Stomach (tissue), 9 donors: Measurements from ENCODE around the gene SMIM21. TPM values are rescaled to one million over a fixed set of nuclear protein-coding genes. Genes with fewer than 3 reads are reported as not detected.

Source experiments
- DNase-seq, 2 donors: peaks; one replicate each; pipeline versions ENCODE4 v3.0.0 to v3.0.0-alpha.2; 2013 to 2019
- H3K27ac ChIP-seq, 5 donors: fragments of 200-600 bp in 4 of 5; sonication (generic) in 4 of 5; one replicate each; pipeline ENCODE4 v1.5.1; 2013 to 2019; ENCODE audit warnings: mild to moderate bottlenecking in 1 of 5, moderate library complexity in 1 of 5
- H3K27me3 ChIP-seq, 3 donors: fragments of 200-600 bp; sonication (generic); one replicate each; pipeline ENCODE4 v1.5.1; 2017 to 2019; ENCODE audit warnings: mixed run types in 1 of 3
- H3K36me3 ChIP-seq, 4 donors: fragments of 200-600 bp; sonication (generic); 1 replicate in 3 of 4; 2 replicates in 1 of 4; pipeline ENCODE4 v1.5.1; 2016 to 2019
- H3K4me1 ChIP-seq, 4 donors: fragments of 200-600 bp; sonication (generic); one replicate each; pipeline ENCODE4 v1.5.1; 2016 to 2019
- H3K4me3 ChIP-seq, 4 donors: fragments of 200-600 bp; sonication (generic) in 3 of 4; one replicate each; pipeline ENCODE4 v1.5.1; 2016 to 2019; ENCODE audit warnings: mild to moderate bottlenecking in 1 of 4
- H3K9me3 ChIP-seq, 4 donors: fragments of 200-600 bp; sonication (generic); one replicate each; pipeline ENCODE4 v1.5.1; 2016 to 2019
- CTCF ChIP-seq, 7 experiments: fragments of 450-650 bp in 4 of 7; fragments of 200-600 bp in 3 of 7; sonication (generic) in 3 of 7; IDR thresholded peaks; one replicate each; pipeline ENCODE4 v1.5.1; 2016 to 2019; ENCODE audit warnings: antibody characterized with exemption in 7 of 7, control low read depth in 2 of 7, mild to moderate bottlenecking in 1 of 7
- EP300 ChIP-seq: sonication (generic); formaldehyde crosslinking; IDR thresholded peaks from one replicate; pipeline ENCODE4 v1.6.1; 2017; ENCODE audit warnings: antibody characterized with exemption
- POLR2A ChIP-seq, 4 donors: fragments of 450-650 bp; IDR thresholded peaks; one replicate each; pipeline ENCODE4 v1.6.1; 2016; ENCODE audit warnings: antibody characterized with exemption in 4 of 4, control low read depth in 2 of 4, mild to moderate bottlenecking in 1 of 4, moderate library complexity in 1 of 4
- POLR2AphosphoS5 ChIP-seq, 3 donors: sonication (generic); formaldehyde crosslinking; IDR thresholded peaks; one replicate each; pipeline ENCODE4 v1.6.1; 2016; ENCODE audit warnings: antibody characterized with exemption in 3 of 3
- WGBS, 5 donors: extraction: QIAGEN DNeasy Blood & Tissue Kit in 3 of 5; methylation state at CpG; one replicate each; pipeline versions ENCODE4 v1.1.5 to v1.1.7; 2013 to 2018; 5-methylcytosine and 5-hydroxymethylcytosine counted together
- intact Hi-C: fragments of 100-400 bp; cut with DNase I; formaldehyde crosslinking; loops from one replicate; pipeline ENCODE4 v1.15.1; 2023; ENCODE audit warnings: low total_unique reads
- polyA plus RNA-seq, 3 donors: library from polyadenylated mRNA; stranded (reverse); fragments of 200-250 nt; gene quantifications; one replicate each; pipeline ENCODE4 v1.2.3, GENCODE V29; 2013
- total RNA-seq, 5 donors: library from RNA; depleted of rRNA; stranded (reverse); fragments of >200 nt; gene quantifications; one replicate each; pipeline versions ENCODE4 v1.1.0 to v1.2.3, GENCODE V29; 2014 to 2016
- donor health status: healthy with polysubstance abuse.
- donor health status: Bipolar disorder and iron deficiency.
- donor health status: healthy.

The SMIM21 gene
- total and polyA plus RNA-seq, 8 donors = not detected

DNA sequence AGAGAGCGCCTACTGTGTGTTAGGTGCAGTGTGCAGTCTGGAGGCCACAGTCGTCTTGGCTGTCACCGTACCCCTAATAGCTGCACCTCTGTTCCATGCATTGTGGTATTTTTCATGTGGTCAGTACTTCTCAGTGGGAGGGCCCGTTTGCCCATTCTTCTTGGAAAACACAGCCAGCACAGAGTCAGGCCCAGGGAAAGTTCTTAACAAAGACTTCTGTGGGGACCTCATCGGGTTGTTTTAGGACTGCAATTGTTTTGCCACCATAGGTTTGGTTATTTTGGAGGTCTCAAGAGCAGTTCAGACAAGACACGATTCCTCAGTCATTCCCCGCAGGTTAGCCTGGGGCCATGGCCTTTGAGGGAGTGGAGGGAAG, 62.3 kb downstream of the SMIM21 start:
- H3K36me3 ChIP-seq = no peaks in the 10 kb centered on the region
- no peaks in the 10 kb centered on the region for H3K9me3 ChIP-seq
- intact Hi-C loops = no loop called here
- no peak for TF ChIP-seq CTCF (IDR thresholded peaks at IDR 0.05)
- no peak for TF ChIP-seq POLR2AphosphoS5 (IDR thresholded peaks at IDR 0.05)
- no peak for TF ChIP-seq POLR2A (IDR thresholded peaks at IDR 0.05)
- TF ChIP-seq EP300 = no peak
- DNase-seq = no peak
- H3K4me3 ChIP-seq = no peak overlapping the region
- 77 to 89% (median 82%) methylated on average over 7 of the region's 7 CpGs for WGBS, 5 donors
- H3K27me3 ChIP-seq = peaks cover 0 to 8% (median 3%) of the 10 kb centered on the region in 3 donors
- peaks cover 0 to 4% (median 0%) of the 10 kb centered on the region in 4 donors for H3K4me1 ChIP-seq
- H3K27ac ChIP-seq = no peak overlapping the region

DNA sequence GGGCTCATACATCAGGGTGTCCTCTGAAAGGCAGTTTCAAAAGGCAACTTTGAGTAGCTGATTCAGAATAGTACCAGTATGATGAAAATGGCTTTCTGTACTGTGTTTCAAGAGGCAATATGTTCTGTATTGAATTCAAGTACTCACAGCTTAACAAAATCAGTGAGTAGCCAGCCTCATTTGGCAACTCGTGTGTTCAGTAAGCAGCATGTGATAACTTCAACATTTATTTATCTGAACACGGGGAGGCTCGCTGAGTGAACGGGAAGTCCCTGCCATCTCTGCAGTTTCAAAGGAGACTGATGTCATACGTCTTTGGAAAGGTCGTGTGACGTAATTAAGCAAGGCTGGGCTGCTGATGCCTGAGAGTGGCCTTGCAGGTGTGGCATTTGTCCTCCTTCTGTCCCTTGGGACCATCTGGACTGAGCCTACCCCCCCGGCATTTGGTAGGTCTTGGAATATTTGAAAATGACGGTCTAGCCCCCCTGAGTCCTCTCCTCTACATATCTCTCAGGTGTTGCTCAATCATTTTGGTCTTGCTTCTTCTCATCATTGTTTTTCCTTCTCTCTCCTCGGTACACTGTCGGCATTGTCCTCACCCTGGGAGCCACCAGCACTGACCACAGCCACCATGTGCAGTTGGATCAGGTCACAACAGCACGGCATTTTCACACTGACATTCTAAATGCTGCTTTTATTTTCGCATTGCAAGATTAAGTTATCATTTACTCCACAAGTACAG, 62.8 kb downstream of the SMIM21 start:
- peaks cover 0 to 8% (median 3%) of the 10 kb centered on the region in 3 donors for H3K27me3 ChIP-seq
- H3K27ac ChIP-seq = no peak overlapping the region
- intact Hi-C loops = no loop called here
- H3K4me3 ChIP-seq = no peak overlapping the region
- WGBS, 5 donors = 63 to 71% (median 65%) methylated on average over 13 of the region's 13 CpGs
- H3K36me3 ChIP-seq = no peaks in the 10 kb centered on the region
- peaks cover 0 to 4% (median 0%) of the 10 kb centered on the region in 4 donors for H3K4me1 ChIP-seq
- peak in 1 of 2 donors; percentile 46 for DNase-seq
- H3K9me3 ChIP-seq = no peaks in the 10 kb centered on the region
- TF ChIP-seq EP300 (no peak), POLR2AphosphoS5 (IDR thresholded peaks at IDR 0.05) (no peak), CTCF (IDR thresholded peaks at IDR 0.05) (no peak), POLR2A (IDR thresholded peaks at IDR 0.05) (no peak)

DNA sequence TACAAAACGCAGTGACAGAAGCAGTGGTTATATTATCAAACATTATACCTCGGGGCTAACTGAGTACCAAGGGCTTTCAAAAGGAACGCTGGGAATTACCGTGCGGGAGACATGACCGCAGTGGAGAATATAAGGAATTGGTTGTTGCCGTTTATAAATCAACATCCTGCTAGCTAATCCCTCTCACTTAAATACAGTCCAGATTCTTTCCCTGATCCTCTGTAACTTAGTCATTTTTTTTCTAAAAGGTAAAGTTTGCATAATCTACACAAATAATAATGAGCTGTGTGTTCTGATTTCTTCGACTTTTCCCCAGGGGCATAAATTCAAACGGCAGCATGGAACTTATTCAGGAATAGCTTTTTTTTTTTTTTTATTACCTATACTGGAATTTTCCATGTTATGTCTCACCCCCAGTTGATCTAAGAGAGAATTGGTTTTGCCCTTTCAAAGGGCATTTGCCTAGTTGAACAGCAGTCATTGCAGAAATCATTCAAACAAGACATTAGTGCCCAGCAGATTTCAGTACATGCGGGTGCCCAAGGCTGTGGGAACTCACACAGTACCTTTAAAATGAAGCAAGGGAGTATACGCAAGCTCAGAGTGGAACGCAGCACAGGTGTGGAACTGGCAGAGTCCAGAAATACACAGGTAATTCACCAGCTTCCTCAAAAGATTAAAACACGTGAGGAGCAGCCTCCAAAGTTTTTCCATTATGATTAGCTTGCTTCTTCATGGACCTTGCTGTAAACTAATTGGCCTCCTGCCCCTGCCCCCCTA, 63.9 kb downstream of the SMIM21 start:
- Histone ChIP-seq H3K9me3 (no peaks in the 10 kb centered on the region), H3K4me3 (no peak overlapping the region), H3K36me3 (no peaks in the 10 kb centered on the region), H3K27me3 (peaks cover 0 to 8% (median 3%) of the 10 kb centered on the region in 3 donors), H3K27ac (no peak overlapping the region), H3K4me1 (peaks cover 0 to 4% (median 0%) of the 10 kb centered on the region in 4 donors)
- DNase-seq = no peak
- 74 to 82% (median 80%) methylated on average over 13 of the region's 13 CpGs for WGBS, 5 donors
- intact Hi-C loops = no loop called here
- TF ChIP-seq CTCF (IDR thresholded peaks at IDR 0.05) (no peak), POLR2A (IDR thresholded peaks at IDR 0.05) (no peak), POLR2AphosphoS5 (IDR thresholded peaks at IDR 0.05) (no peak), EP300 (no peak)

DNA sequence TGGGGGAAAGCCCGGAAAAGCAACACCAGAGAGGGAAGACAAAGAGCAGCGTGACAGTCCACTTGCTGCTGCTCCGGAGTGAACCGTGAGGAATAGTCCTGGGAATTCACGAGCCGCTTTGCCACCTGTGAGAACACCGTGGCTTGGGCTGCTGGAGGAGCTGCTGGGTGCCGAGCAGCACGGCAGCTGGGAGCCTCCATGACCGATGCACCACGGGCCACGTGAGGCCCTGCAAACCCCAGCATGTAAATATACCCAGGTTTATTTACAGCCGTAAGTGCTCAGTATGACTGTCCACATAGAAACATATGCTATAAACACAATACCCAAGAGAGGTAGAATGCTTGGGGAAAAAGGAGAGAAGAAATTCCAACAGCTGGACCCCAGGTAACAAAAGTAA, 65.1 kb downstream of the SMIM21 start:
- Histone ChIP-seq H3K4me3 (no peak overlapping the region), H3K9me3 (no peaks in the 10 kb centered on the region), H3K4me1 (peaks cover 0 to 4% (median 0%) of the 10 kb centered on the region in 4 donors), H3K27ac (no peak overlapping the region), H3K36me3 (no peaks in the 10 kb centered on the region), H3K27me3 (peaks cover 0 to 8% (median 3%) of the 10 kb centered on the region in 3 donors)
- WGBS, 5 donors = 76 to 84% (median 80%) methylated on average over 11 to 13 of the region's 13 CpGs
- intact Hi-C loops = no loop called here
- no peak for TF ChIP-seq POLR2AphosphoS5 (IDR thresholded peaks at IDR 0.05)
- no peak for DNase-seq
